Neural crest cell (in vitro differentiated cells): ENCODE data around the gene ZC3H13. TPM values are rescaled to one million over a fixed set of nuclear protein-coding genes. Genes with fewer than 3 reads are reported as not detected.

ENCODE experiments used
- DNase-seq: peaks from one replicate; pipeline ENCODE4 v3.0.0; 2021; ENCODE audit warnings: low read depth, mixed read lengths, low spot score
- H3K27ac Mint-ChIP-seq: one replicate; pipeline ENCODE4 v1.8.0; 2021; ENCODE audit warnings: mild to moderate bottlenecking, mixed read lengths; ENCODE audit not compliant: unreplicated experiment
- H3K27me3 Mint-ChIP-seq: 2 replicates; pipeline ENCODE4 v1.8.0; 2021; ENCODE audit warnings: low read depth, mild to moderate bottlenecking, mixed read lengths
- H3K36me3 Mint-ChIP-seq: 2 replicates; pipeline ENCODE4 v1.8.0; 2021; ENCODE audit warnings: low read depth, mild to moderate bottlenecking, mixed read lengths
- H3K4me1 Mint-ChIP-seq: 2 replicates; pipeline ENCODE4 v1.8.0; 2021; ENCODE audit warnings: mixed read lengths
- H3K4me3 Mint-ChIP-seq: one replicate; pipeline ENCODE4 v1.8.0; 2021; ENCODE audit warnings: mild to moderate bottlenecking, mixed read lengths
- H3K9me3 Mint-ChIP-seq: 2 replicates; pipeline ENCODE4 v1.8.0; 2021; ENCODE audit warnings: mixed read lengths
- total RNA-seq: library from RNA; stranded (reverse); gene quantifications from 2 replicates; pipeline ENCODE4 v1.2.1, GENCODE V29; 2021
- TF ChIP-seq, protein P1 (sequence below): fragments of 200-600 bp; sonication (generic); conservative IDR thresholded peaks from 2 replicates; pipeline ENCODE4 v1.5.0; 2021; ENCODE audit warnings: antibody characterized with exemption, mild to moderate bottlenecking

Gene ZC3H13
- total RNA-seq, 1 donor from 2014 or later = 103 TPM

DNA sequence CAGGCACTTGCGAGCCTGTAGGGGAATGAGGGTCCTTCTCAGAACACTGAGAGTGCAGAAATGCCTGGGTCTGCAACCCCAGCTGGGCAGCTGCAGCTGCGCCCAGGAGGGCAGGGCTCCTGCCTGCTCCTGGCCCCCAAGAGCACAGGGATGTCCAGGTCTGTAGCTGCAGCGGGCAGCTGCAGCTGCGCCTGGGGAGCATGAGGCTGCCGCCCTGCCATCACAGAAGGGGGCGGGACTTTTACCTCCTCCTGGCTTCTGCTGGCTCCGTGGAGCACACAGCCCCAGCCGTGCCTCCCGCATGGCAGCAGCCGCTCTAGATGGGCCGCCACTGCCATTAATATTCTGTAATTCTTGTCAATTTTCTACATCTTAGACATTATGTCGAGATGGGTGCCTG, 34.4 kb upstream of the ZC3H13 start:
- H3K4me1 Mint-ChIP-seq = no peaks in the 10 kb centered on the region
- peaks cover 9% of the 10 kb centered on the region for H3K36me3 Mint-ChIP-seq
- H3K4me3 Mint-ChIP-seq = no peak overlapping the region
- TF ChIP-seq, protein P1, sequence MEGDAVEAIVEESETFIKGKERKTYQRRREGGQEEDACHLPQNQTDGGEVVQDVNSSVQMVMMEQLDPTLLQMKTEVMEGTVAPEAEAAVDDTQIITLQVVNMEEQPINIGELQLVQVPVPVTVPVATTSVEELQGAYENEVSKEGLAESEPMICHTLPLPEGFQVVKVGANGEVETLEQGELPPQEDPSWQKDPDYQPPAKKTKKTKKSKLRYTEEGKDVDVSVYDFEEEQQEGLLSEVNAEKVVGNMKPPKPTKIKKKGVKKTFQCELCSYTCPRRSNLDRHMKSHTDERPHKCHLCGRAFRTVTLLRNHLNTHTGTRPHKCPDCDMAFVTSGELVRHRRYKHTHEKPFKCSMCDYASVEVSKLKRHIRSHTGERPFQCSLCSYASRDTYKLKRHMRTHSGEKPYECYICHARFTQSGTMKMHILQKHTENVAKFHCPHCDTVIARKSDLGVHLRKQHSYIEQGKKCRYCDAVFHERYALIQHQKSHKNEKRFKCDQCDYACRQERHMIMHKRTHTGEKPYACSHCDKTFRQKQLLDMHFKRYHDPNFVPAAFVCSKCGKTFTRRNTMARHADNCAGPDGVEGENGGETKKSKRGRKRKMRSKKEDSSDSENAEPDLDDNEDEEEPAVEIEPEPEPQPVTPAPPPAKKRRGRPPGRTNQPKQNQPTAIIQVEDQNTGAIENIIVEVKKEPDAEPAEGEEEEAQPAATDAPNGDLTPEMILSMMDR = no peak
- DNase-seq = no peak
- no peak overlapping the region for H3K27ac Mint-ChIP-seq
- no peaks in the 10 kb centered on the region for H3K27me3 Mint-ChIP-seq
- peaks cover 2% of the 10 kb centered on the region for H3K9me3 Mint-ChIP-seq

DNA sequence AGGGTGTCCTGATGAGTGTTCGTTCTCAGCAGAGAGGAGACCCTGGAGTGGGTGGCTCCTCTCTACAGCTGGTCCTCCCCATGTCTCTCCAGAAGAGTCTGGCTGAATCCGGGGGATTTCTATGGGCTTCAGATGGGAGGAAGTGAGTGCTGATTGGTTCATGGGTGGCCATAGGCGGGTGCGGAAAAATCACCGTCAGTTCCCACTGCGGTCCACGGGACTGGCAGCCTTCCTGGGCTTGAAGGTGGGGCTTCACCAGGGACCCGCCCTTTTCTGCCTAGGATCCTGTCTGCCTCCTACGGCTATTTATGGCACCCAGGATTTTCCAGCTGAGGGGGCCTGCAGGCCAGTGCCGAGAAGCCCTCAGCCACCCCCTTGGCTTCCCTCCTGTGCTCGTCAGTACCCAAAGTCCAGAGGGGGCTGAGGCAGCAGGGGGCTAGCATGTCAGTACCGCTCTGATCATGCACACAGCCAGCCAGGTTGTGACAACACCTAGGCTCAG, 33.9 kb upstream of the ZC3H13 start:
- no peak overlapping the region for H3K27ac Mint-ChIP-seq
- no peak overlapping the region for H3K4me3 Mint-ChIP-seq
- no peaks in the 10 kb centered on the region for H3K4me1 Mint-ChIP-seq
- TF ChIP-seq, protein P1 = no peak
- H3K36me3 Mint-ChIP-seq = peaks cover 9% of the 10 kb centered on the region
- H3K9me3 Mint-ChIP-seq = peaks cover 2% of the 10 kb centered on the region
- no peak for DNase-seq
- no peaks in the 10 kb centered on the region for H3K27me3 Mint-ChIP-seq

DNA sequence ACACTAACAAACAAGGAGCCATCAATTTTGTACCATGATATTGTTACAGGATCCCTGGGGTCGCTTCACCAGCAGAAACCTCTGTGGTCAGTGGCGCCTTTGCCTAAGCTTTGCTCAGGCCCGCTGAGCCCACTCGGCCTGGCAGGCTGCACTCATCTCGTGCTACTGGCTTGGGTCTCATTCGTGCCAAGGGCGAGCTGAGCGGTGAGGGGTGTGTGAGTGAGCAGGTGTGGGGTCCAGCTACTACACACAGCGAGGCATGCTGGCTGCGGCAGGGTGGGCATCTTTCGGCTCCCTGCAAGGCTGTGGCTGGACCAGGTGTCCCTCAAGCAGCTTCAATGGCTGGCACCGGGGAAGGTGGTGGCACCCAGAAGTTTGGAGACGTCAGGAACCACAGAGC, 33.2 kb upstream of the ZC3H13 start:
- no peak for DNase-seq
- H3K27ac Mint-ChIP-seq = no peak overlapping the region
- H3K36me3 Mint-ChIP-seq = peaks cover 9% of the 10 kb centered on the region
- no peaks in the 10 kb centered on the region for H3K4me1 Mint-ChIP-seq
- peaks cover 2% of the 10 kb centered on the region for H3K9me3 Mint-ChIP-seq
- TF ChIP-seq, protein P1 = no peak
- H3K27me3 Mint-ChIP-seq = no peaks in the 10 kb centered on the region
- H3K4me3 Mint-ChIP-seq = no peak overlapping the region

DNA sequence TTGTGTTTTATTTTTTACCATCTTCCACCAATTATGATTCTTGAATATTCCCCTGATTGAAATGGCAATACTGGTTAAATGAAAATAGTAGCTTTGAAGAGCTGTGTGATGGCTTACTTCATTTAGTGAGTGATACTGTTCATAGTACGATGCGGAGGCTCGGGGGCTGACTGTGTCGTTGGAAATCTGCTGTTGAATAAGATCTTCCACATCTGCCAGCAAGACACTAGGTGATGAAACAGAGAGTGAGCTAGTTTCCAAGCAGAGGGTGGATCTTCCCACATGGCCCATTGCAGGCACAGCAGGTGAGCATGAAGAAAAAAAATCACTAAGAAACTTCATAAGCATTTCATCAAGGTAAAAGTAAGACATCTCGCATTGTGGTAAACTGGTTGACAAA, 29.8 kb upstream of the ZC3H13 start:
- no peak for DNase-seq
- TF ChIP-seq, protein P1 = no peak
- Mint-ChIP-seq H3K27me3 (no peaks in the 10 kb centered on the region), H3K36me3 (peaks cover 6% of the 10 kb centered on the region), H3K4me3 (no peak overlapping the region), H3K27ac (no peak overlapping the region), H3K9me3 (peaks cover 2% of the 10 kb centered on the region), H3K4me1 (no peaks in the 10 kb centered on the region)

DNA sequence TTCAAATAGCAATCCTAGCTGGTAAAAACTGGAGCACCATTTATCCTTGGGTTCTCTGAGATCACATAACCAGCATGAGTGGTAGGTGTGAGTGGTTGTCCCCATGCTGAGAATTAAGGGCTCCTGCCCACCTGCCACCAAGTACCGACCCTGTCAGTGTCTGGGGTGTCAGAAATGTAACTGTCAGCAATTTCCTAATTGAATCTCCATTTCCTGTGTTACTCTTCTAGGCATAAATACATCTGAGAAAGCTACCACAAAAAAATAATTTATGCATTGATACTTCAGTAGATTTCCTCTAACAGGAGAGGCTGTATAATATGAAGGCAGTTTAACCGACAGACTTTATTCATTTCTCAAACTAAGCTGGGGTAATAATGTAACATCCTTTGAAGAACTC, 27.2 kb upstream of the ZC3H13 start:
- Mint-ChIP-seq H3K4me1 (no peaks in the 10 kb centered on the region), H3K27ac (no peak overlapping the region), H3K4me3 (no peak overlapping the region), H3K36me3 (peaks cover 13% of the 10 kb centered on the region), H3K9me3 (peaks cover 3% of the 10 kb centered on the region), H3K27me3 (no peaks in the 10 kb centered on the region)
- TF ChIP-seq, protein P1 = no peak
- DNase-seq = no peak

DNA sequence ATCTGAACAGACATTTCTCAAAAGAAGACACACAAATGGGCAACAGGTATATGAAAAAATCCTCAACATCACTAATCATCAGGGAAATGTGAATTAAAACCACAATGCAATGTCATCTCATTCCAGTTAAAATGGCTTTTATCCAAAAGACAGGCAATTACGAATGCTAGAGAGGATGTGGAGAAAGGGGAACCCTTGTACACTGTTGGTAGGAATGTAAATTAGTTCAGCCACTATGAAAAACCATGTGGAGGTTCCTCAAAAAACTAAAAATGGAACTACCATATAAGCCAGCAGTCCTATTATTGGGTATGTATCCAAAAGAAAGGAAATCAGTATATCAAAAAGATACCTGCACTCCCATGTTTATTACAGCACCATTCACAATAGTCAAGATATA, 24.7 kb upstream of the ZC3H13 start:
- DNase-seq = no peak
- TF ChIP-seq, protein P1 = no peak
- Mint-ChIP-seq H3K9me3 (peaks cover 5% of the 10 kb centered on the region), H3K4me1 (no peaks in the 10 kb centered on the region), H3K27ac (no peak overlapping the region), H3K4me3 (no peak overlapping the region), H3K36me3 (peaks cover 19% of the 10 kb centered on the region), H3K27me3 (no peaks in the 10 kb centered on the region)
